SW480 (cell line): ENCODE results near the gene ABHD8.

Source experiments
- DNase-seq: peaks from one replicate; pipeline ENCODE4 v3.0.0-alpha.2; 2016; ENCODE audit warnings: low spot score

The ABHD8 gene

GRCh38 chr19:17242431-17243208 lies 60.6 kb downstream of the ABHD8 start:
- no peak for DNase-seq
